Measurements from ENCODE around the gene VPS45.

DNA sequence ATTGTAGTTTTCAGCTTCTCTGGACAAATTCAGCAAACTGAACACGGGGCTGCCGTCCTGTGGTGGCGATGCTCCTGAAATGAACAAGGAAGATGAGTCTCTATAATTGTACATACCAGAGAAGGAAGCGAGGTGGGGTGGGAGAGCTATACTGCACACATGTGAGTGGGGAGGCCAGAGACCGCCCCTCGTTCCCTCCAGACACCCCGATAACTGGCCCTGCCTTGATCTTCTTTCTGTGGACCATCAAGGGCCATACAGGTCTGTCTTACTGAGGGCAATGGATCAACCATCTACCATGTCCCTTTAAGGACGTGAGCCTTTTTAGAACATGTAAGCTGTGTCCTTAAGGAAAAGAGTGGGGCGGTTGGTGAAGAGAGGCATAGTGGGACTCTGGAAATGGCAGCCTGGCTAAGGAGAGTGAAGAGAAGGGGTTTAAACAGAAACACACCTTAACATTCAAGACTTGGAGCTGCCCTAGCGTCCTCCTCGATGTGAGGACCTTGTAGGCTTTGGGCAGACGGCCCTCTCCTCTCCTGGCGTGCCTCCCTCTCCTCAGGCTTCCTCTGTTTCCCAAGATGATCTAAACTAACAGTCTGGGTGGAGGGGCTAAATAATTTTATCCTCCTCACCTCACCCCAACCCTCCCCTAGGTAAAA lies 88.0 kb downstream of the VPS45 start:
- no peak for TF ChIP-seq AFF4 (CRISPR knock-in tag; IDR thresholded peaks at IDR 0.05; ENCODE audit: borderline replicate concordance)
- no peak for TF ChIP-seq IRF2 (CRISPR knock-in tag; IDR thresholded peaks at IDR 0.05; ENCODE audit: borderline replicate concordance, low read depth)
- no peak for TF ChIP-seq FOXJ3 (CRISPR knock-in tag; IDR thresholded peaks at IDR 0.05; ENCODE audit: borderline replicate concordance)
- TF ChIP-seq CTCF (IDR thresholded peaks at IDR 0.05) = no peak
- TF ChIP-seq ZNF138 (CRISPR knock-in tag; conservative IDR thresholded peaks at IDR 0.05) = no peak
- TF ChIP-seq CREM (CRISPR knock-in tag; IDR thresholded peaks at IDR 0.05) = no peak
- TF ChIP-seq, protein P1, sequence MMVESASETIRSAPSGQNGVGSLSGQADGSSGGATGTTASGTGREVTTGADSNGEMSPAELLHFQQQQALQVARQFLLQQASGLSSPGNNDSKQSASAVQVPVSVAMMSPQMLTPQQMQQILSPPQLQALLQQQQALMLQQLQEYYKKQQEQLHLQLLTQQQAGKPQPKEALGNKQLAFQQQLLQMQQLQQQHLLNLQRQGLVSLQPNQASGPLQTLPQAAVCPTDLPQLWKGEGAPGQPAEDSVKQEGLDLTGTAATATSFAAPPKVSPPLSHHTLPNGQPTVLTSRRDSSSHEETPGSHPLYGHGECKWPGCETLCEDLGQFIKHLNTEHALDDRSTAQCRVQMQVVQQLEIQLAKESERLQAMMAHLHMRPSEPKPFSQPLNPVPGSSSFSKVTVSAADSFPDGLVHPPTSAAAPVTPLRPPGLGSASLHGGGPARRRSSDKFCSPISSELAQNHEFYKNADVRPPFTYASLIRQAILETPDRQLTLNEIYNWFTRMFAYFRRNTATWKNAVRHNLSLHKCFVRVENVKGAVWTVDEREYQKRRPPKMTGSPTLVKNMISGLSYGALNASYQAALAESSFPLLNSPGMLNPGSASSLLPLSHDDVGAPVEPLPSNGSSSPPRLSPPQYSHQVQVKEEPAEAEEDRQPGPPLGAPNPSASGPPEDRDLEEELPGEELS (CRISPR knock-in tag; IDR thresholded peaks at IDR 0.05) = no peak
- TF ChIP-seq, protein P2, sequence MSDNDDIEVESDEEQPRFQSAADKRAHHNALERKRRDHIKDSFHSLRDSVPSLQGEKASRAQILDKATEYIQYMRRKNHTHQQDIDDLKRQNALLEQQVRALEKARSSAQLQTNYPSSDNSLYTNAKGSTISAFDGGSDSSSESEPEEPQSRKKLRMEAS (CRISPR knock-in tag; IDR thresholded peaks at IDR 0.05) = no peak
- no peak for TF ChIP-seq CREB1 (CRISPR knock-in tag; IDR thresholded peaks at IDR 0.05)
- TF ChIP-seq ZNF512 (CRISPR knock-in tag; IDR thresholded peaks at IDR 0.05; ENCODE audit: borderline replicate concordance) = no peak
- no peak for TF ChIP-seq ETV6 (CRISPR knock-in tag; IDR thresholded peaks at IDR 0.05)

All from WTC11 (cell line).